H1 (cell line): ENCODE data around the gene KRTAP10-3. TPM values are rescaled to one million over a fixed set of nuclear protein-coding genes. Genes with fewer than 3 reads are reported as not detected.

Source experiments
- ASH2L ChIP-seq: fragments of 200-600, 300-600 bp; sonication (generic); IDR thresholded peaks from one replicate; pipeline ENCODE4 v1.7.1; 2017; ENCODE audit warnings: low read length
- CEBPB ChIP-seq: IDR thresholded peaks from 2 replicates; pipeline ENCODE4 v1.6.1; 2012; ENCODE audit warnings: low read depth, low read length
- CHD1 ChIP-seq: IDR thresholded peaks from 2 replicates; pipeline ENCODE4 v1.6.1; 2012; ENCODE audit warnings: low read depth, low read length, improper control_type of control experiment
- CTBP2 ChIP-seq: IDR thresholded peaks from 2 replicates; pipeline ENCODE4 v1.7.0; 2011; ENCODE audit warnings: borderline replicate concordance, mild to moderate bottlenecking, moderate library complexity, mixed read lengths, low read length; ENCODE audit not compliant: insufficient read depth, insufficient read length
- PHF8 ChIP-seq: fragments of 200-600 bp; sonication (generic); conservative IDR thresholded peaks from 2 replicates; pipeline ENCODE4 v1.7.1; 2012; ENCODE audit warnings: low read depth, mild to moderate bottlenecking, inconsistent platforms, low read length, moderate library complexity
- POLR2AphosphoS5 ChIP-seq: IDR thresholded peaks from 2 replicates; pipeline ENCODE4 v1.6.1; 2011; ENCODE audit warnings: low read depth, low read length
- SIX5 ChIP-seq: IDR thresholded peaks from 2 replicates; pipeline ENCODE4 v1.6.1; 2011; ENCODE audit warnings: mild to moderate bottlenecking, low read depth, low read length
- SP1 ChIP-seq: IDR thresholded peaks from 2 replicates; pipeline ENCODE4 v1.6.1; 2011; ENCODE audit warnings: low read depth, low read length
- TAF1 ChIP-seq: IDR thresholded peaks from 2 replicates; pipeline ENCODE4 v1.6.1; 2011; ENCODE audit warnings: mild to moderate bottlenecking, low read depth, low read length
- USF2 ChIP-seq: IDR thresholded peaks from 2 replicates; pipeline ENCODE4 v1.6.1; 2011; ENCODE audit warnings: low read length, improper control_type of control experiment
- YY1 ChIP-seq: IDR thresholded peaks from 2 replicates; pipeline ENCODE4 v1.6.1; 2011; ENCODE audit warnings: low read depth, mild to moderate bottlenecking, low read length
- polyA plus RNA-seq, 7 experiments: library from polyadenylated mRNA; depleted of rRNA in 3 of 7; stranded (reverse) in 5 of 7; unstranded in 2 of 7; fragments of >200 nt in 5 of 7; fragments of 200-250 nt in 2 of 7; gene quantifications; 1 replicate in 5 of 7; 2 replicates in 1 of 7; 4 replicates in 1 of 7; pipeline versions ENCODE4 v1.2.1 to v1.2.3, GENCODE V29; 2011 to 2013; ENCODE audit warnings: missing spikeins in 2 of 7, mixed read lengths in 2 of 7
- total RNA-seq: library from RNA; stranded (reverse); fragmentation: NEBNext Ultra II Directional; extraction: Animal tissue kit (Norgen Biotek cat#: 25700); gene quantifications from 2 replicates; pipeline ENCODE4 v1.2.1, GENCODE V29; 2021

Gene KRTAP10-3
- total and polyA plus RNA-seq, 2 of the 8 experiments (the other 6 are each of a cell fraction or from before 2014, with no cell fraction given): not detected

- TF ChIP-seq PHF8 (no peak), CHD1 (no peak), YY1 (no peak), CEBPB (no peak), POLR2AphosphoS5 (no peak), SP1 (no peak), CTBP2 (no peak), ASH2L (no peak), TAF1 (no peak), USF2 (no peak), SIX5 (no peak)
These were observed 33.1 kb downstream of the KRTAP10-3 start (continued) for GRCh38 chr21:44525391-44526095.
